ENCODE data around the gene ADIPOQ.

- no peak for TF ChIP-seq CTCF (IDR thresholded peaks at IDR 0.05)
- no peak for TF ChIP-seq POLR2A (IDR thresholded peaks at IDR 0.05)
These were observed 11.6 kb downstream of the ADIPOQ start for GRCh38 chr3:186854146-186854545.
